Endothelial cell of umbilical vein (primary cell): ENCODE measurements around the gene AUTS2. TPM values are rescaled to one million over a fixed set of nuclear protein-coding genes. Genes with fewer than 3 reads are reported as not detected.

Source experiments
- BruUV-seq: library from RNA; stranded (reverse); fragments of 400-500 nt; replicated peaks from 2 replicates; lab custom pipeline; 2021; lab: Mats Ljungman, UMichigan
- CTCF ChIA-PET: fragments of 300-600, 350-600 bp; sonication (Branson Sonifier 250); formaldehyde crosslinking; loops from one replicate; lab custom pipeline; 2021; ENCODE audit warnings: antibody characterized with exemption, inconsistent platforms; lab: Charles Lee
- POLR2A ChIA-PET: fragments of 300-600, 350-600 bp; sonication (Branson Sonifier 250); formaldehyde crosslinking; loops from one replicate; lab custom pipeline; 2021; ENCODE audit warnings: antibody characterized with exemption, inconsistent platforms; lab: Charles Lee
- DNase-seq: peaks from one replicate; pipeline ENCODE4 v3.0.0-alpha.2; 2011; ENCODE audit warnings: low read depth, low spot score
- FAIRE-seq: peaks from 2 replicates; lab custom pipeline; 2011; peaks lifted over from hg19 to GRCh38; lab: Jason Lieb, UNC
- H2AFZ ChIP-seq: 2 replicates; pipeline ENCODE4 v1.6.0; 2012; ENCODE audit warnings: low read depth, low read length, control low read depth, inconsistent platforms
- H3K27ac ChIP-seq: 2 replicates; pipeline ENCODE4 v1.5.1; 2011; ENCODE audit warnings: low read depth, mild to moderate bottlenecking, control low read depth, low read length, moderate library complexity; ENCODE audit not compliant: insufficient read depth
- H3K27me3 ChIP-seq, 2 experiments: 2 replicates each; pipeline versions ENCODE4 v1.6.0 to v1.6.1; 2011; ENCODE audit warnings: low read length in 2 of 2, mixed read lengths in 1 of 2; ENCODE audit not compliant: control insufficient read depth in 2 of 2, insufficient read depth in 2 of 2
- H3K36me3 ChIP-seq, 2 experiments: 2 replicates in 1 of 2; 3 replicates in 1 of 2; pipeline ENCODE4 v1.5.1; 2011; ENCODE audit warnings: low read length in 2 of 2, mild to moderate bottlenecking in 1 of 2, moderate library complexity in 1 of 2; ENCODE audit not compliant: control insufficient read depth in 2 of 2, insufficient read depth in 2 of 2; ENCODE audit errors: extremely low read depth in 1 of 2
- H3K4me1 ChIP-seq: 3 replicates; pipeline ENCODE4 v1.5.1; 2011; ENCODE audit warnings: mild to moderate bottlenecking, low read length; ENCODE audit not compliant: control insufficient read depth, insufficient read depth; ENCODE audit errors: extremely low read depth
- H3K4me2 ChIP-seq: 2 replicates; pipeline ENCODE4 v1.6.1; 2011; ENCODE audit warnings: low read length, control low read depth, mixed read lengths; ENCODE audit not compliant: insufficient read depth
- H3K4me3 ChIP-seq, 3 experiments: fragments of 200-600 bp in 1 of 3; sonication (generic), shearing (Covaris generic) in 1 of 3; replicated peaks in 1 of 3; 2 replicates each; pipeline ENCODE4 v1.5.1; 2011 to 2016; ENCODE audit warnings: control low read depth in 3 of 3, low read length in 3 of 3, mild to moderate bottlenecking in 2 of 3, inconsistent platforms in 1 of 3, low read depth in 1 of 3, moderate library complexity in 1 of 3; ENCODE audit not compliant: insufficient read depth in 1 of 3
- H3K79me2 ChIP-seq: 2 replicates; pipeline ENCODE4 v1.6.0; 2012; ENCODE audit warnings: low read length, inconsistent platforms; ENCODE audit not compliant: control insufficient read depth, insufficient read depth
- H3K9ac ChIP-seq: replicated peaks from 2 replicates; pipeline ENCODE3; 2011; ENCODE audit warnings: low read length, control low read depth; ENCODE audit not compliant: insufficient read depth; ENCODE audit errors: extremely low read depth
- H3K9me1 ChIP-seq: replicated peaks from 3 replicates; pipeline ENCODE4 v1.6.0; 2011; ENCODE audit warnings: mild to moderate bottlenecking, low read length; ENCODE audit not compliant: control insufficient read depth, insufficient read depth; ENCODE audit errors: extremely low read depth
- H3K9me3 ChIP-seq: replicated peaks from 2 replicates; pipeline ENCODE4 v1.5.1; 2012; ENCODE audit warnings: low read length, inconsistent platforms; ENCODE audit not compliant: control insufficient read depth, insufficient read depth
- H4K20me1 ChIP-seq: replicated peaks from 2 replicates; pipeline ENCODE3; 2011; ENCODE audit warnings: mild to moderate bottlenecking, low read length; ENCODE audit not compliant: control insufficient read depth, insufficient read depth; ENCODE audit errors: extremely low read depth
- EZH2 ChIP-seq: IDR thresholded peaks from 2 replicates; pipeline ENCODE4 v1.6.1; 2012; ENCODE audit warnings: borderline replicate concordance, low read depth, mild to moderate bottlenecking, moderate library complexity, low read length, inconsistent platforms; ENCODE audit not compliant: severe bottlenecking
- GATA2 ChIP-seq: IDR thresholded peaks from 2 replicates; pipeline ENCODE4 v1.7.0; 2011; ENCODE audit warnings: low read depth, mild to moderate bottlenecking, moderate library complexity, mixed read lengths, low read length; ENCODE audit not compliant: insufficient read length, insufficient read depth
- JUN ChIP-seq: IDR thresholded peaks from 2 replicates; pipeline ENCODE4 v1.6.1; 2011; ENCODE audit warnings: borderline replicate concordance, low read depth; ENCODE audit not compliant: insufficient read length, insufficient read depth
- MAX ChIP-seq: IDR thresholded peaks from 2 replicates; pipeline ENCODE4 v1.6.1; 2011; ENCODE audit not compliant: insufficient read depth, insufficient read length
- POLR2A ChIP-seq: IDR thresholded peaks from 2 replicates; pipeline ENCODE4 v1.6.1; 2012; ENCODE audit warnings: low read depth, mild to moderate bottlenecking, control low read depth, low read length
- POLR2AphosphoS5 ChIP-seq: IDR thresholded peaks from 2 replicates; pipeline ENCODE4 v1.6.1; 2012; ENCODE audit warnings: low read depth, mild to moderate bottlenecking, control low read depth, low read length, moderate library complexity; ENCODE audit not compliant: insufficient read depth
- dilution Hi-C: fragments of 300-500 bp; cut with MboI; formaldehyde crosslinking; loops from one replicate; pipeline ENCODE4 v1.15.0; 2019; ENCODE audit warnings: low sequenced_read_pairs; ENCODE audit not compliant: extremely low pct_ligation_motif_present
- intact Hi-C: fragments of 100-400 bp; cut with micrococcal nuclease; formaldehyde crosslinking; loops from one replicate; pipeline ENCODE4 v1.10.0; 2022
- polyA plus RNA-seq, 4 experiments: library from polyadenylated mRNA; depleted of rRNA in 3 of 4; stranded (reverse) in 3 of 4; unstranded in 1 of 4; fragments of >200 nt; gene quantifications; 2 replicates each; pipeline versions ENCODE4 v1.2.1 to v1.2.3, GENCODE V29; 2011 to 2012; ENCODE audit warnings: missing spikeins in 1 of 4
- total RNA-seq: library from RNA; stranded (reverse); gene quantifications from 2 replicates; pipeline ENCODE4 v1.2.3, GENCODE V29; 2021
- TF ChIP-seq, protein P1 (sequence below), 2 donors: IDR thresholded peaks; 1 replicate in 1 of 2; 2 replicates in 1 of 2; pipeline ENCODE4 v1.5.1; 2011; ENCODE audit warnings: low read length in 2 of 2, mild to moderate bottlenecking in 2 of 2, moderate library complexity in 2 of 2, control low read depth in 1 of 2, inconsistent platforms in 1 of 2, low read depth in 1 of 2; ENCODE audit not compliant: insufficient read depth in 1 of 2; ENCODE audit errors: extremely low read depth in 1 of 2

AUTS2 gene
- total and polyA plus RNA-seq, 2 donors (not counting 3 experiments of a cell fraction or from before 2014, with no cell fraction given), result 0.59 to 8.0 TPM

- Histone ChIP-seq H3K9me3 (no peaks in the 10 kb centered on the region), H3K27me3 (no peaks in the 10 kb centered on the region), H3K79me2 (no peaks in the 10 kb centered on the region), H4K20me1 (no peaks in the 10 kb centered on the region), H3K27ac (no peak overlapping the region), H2AFZ (no peak overlapping the region), H3K4me1 (no peaks in the 10 kb centered on the region), H3K9ac (no peak overlapping the region), H3K9me1 (no peaks in the 10 kb centered on the region), H3K36me3 (no peaks in the 10 kb centered on the region), H3K4me3 (no peak overlapping the region), H3K4me2 (no peak overlapping the region)
- ChIA-PET POLR2A (no interaction called here), CTCF (no interaction called here)
- DNase-seq (no peak), FAIRE-seq (no peak)
- no peak for TF ChIP-seq JUN
- TF ChIP-seq GATA2, result no peak
- no peak for TF ChIP-seq MAX
- no peak for TF ChIP-seq POLR2AphosphoS5
- TF ChIP-seq EZH2, result no peak
- no peak for TF ChIP-seq POLR2A
- TF ChIP-seq, protein P1, sequence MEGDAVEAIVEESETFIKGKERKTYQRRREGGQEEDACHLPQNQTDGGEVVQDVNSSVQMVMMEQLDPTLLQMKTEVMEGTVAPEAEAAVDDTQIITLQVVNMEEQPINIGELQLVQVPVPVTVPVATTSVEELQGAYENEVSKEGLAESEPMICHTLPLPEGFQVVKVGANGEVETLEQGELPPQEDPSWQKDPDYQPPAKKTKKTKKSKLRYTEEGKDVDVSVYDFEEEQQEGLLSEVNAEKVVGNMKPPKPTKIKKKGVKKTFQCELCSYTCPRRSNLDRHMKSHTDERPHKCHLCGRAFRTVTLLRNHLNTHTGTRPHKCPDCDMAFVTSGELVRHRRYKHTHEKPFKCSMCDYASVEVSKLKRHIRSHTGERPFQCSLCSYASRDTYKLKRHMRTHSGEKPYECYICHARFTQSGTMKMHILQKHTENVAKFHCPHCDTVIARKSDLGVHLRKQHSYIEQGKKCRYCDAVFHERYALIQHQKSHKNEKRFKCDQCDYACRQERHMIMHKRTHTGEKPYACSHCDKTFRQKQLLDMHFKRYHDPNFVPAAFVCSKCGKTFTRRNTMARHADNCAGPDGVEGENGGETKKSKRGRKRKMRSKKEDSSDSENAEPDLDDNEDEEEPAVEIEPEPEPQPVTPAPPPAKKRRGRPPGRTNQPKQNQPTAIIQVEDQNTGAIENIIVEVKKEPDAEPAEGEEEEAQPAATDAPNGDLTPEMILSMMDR (IDR thresholded peaks at IDR 0.05; ENCODE audit: extremely low read depth in 1 of 2, insufficient read depth in 1 of 2, low read depth in 1 of 2, low read length in 2 of 2), result no peak
- dilution Hi-C loops (no loop called here), intact Hi-C loops (no loop called here)
- no TSS peak for BruUV-seq
Measured at GRCh38 chr7:70749831-70750230, 1151.6 kb downstream of the AUTS2 start.
